ENCODE measurements around the gene RP9. TPM values are rescaled to one million over a fixed set of nuclear protein-coding genes. Genes with fewer than 3 reads are reported as not detected.
"Not testable (repeated sequence)": the region's sequence is repeated elsewhere in the genome, so short reads cannot be mapped to it uniquely, and the experiment has no call there.

Gene RP9
- total RNA-seq, 4 donors from 2014 or later: 4.7 to 11.7 (median 10.1) TPM

DNA sequence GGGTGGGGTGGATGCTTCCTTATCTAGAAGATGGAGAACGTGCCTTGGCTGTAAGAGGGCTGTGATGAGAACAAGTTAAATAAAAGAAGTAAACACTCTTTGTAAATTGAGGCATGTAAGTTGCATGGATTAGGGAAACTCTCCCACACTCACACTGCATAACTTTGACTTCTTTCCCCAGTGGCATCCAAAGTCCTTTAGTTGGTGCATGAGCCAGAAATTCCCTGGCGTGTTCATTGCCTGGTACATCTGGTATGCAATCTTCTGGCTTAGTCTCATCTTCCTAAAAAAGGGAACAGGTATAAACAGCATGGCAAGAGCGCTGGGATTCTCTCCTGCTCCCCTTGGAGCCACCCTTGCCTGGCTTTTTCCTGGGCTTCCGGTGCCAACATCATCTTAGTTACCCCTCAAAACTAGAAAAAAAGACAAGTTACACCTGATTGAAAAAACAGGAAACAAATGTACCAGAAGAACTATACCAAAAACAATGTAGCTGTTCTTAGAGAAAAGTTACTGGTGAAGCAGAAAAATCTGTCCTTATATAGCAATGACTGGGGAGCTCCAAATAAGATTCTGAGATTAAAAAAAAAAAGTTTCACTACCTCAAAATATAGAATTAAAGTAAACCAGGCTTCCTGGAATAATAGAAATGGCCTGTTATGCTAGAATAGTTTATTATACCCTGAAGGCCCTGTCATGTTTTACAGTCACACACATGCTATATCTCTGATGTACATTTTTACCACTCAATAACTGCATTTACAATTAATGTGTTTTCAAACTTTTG is 9.9 kb downstream of the RP9 start:
- no peak for ATAC-seq
- TF ChIP-seq, protein P1, sequence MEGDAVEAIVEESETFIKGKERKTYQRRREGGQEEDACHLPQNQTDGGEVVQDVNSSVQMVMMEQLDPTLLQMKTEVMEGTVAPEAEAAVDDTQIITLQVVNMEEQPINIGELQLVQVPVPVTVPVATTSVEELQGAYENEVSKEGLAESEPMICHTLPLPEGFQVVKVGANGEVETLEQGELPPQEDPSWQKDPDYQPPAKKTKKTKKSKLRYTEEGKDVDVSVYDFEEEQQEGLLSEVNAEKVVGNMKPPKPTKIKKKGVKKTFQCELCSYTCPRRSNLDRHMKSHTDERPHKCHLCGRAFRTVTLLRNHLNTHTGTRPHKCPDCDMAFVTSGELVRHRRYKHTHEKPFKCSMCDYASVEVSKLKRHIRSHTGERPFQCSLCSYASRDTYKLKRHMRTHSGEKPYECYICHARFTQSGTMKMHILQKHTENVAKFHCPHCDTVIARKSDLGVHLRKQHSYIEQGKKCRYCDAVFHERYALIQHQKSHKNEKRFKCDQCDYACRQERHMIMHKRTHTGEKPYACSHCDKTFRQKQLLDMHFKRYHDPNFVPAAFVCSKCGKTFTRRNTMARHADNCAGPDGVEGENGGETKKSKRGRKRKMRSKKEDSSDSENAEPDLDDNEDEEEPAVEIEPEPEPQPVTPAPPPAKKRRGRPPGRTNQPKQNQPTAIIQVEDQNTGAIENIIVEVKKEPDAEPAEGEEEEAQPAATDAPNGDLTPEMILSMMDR (IDR thresholded peaks at IDR 0.05): no peak
- TF ChIP-seq POLR2A (IDR thresholded peaks at IDR 0.05) (no peak), POLR2AphosphoS5 (IDR thresholded peaks at IDR 0.05) (no peak), EP300 (IDR thresholded peaks at IDR 0.05) (no peak)
- 30 to 81% methylated on average over 3 of the region's 4 CpGs for WGBS, 2 donors (ENCODE audit: low coverage in 1 of 2)

DNA sequence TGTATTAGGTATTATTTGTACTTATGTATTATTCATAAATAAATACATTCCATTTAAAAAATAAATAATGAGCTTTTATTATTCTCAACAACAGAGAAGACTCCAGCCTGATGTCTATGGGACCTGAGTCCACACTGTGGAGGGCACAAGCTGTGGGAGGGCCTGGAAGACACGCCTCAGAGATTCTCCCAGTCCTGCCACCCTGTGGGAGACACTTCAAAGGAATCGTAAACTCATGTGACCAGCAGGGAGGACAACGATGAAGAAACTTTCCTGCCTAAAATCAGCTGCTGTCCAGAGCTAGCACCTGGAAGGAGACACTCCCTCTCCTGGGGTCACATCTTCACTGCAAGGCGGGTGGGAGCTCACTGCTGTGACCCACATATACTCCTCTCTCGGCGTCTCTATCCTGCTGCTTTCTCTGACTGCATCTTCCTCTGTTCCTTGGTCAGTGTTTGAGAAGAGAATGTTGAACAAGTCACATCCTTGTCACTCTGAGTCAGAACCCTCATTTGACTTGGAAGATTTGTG is 14.4 kb downstream of the RP9 start:
- WGBS, 2 donors (ENCODE audit: low coverage in 1 of 2): 50 to 66% methylated on average over 2 to 3 of the region's 6 CpGs
- H3K36me3 ChIP-seq: peaks cover 3 to 71% of the 10 kb centered on the region in 2 donors
- not testable (repeated sequence) for H3K4me3 ChIP-seq, H3K4me1 ChIP-seq, H3K9me3 ChIP-seq, ATAC-seq, H3K27ac ChIP-seq, H3K27me3 ChIP-seq

More for the DNA sequence above, 9.9 kb downstream of the RP9 start:
- no peaks in the 10 kb centered on the region for H3K4me1 ChIP-seq
- no peak overlapping the region for H3K27ac ChIP-seq
- peaks cover 3 to 98% of the 10 kb centered on the region in 2 donors for H3K36me3 ChIP-seq
- H3K4me3 ChIP-seq: no peak overlapping the region
- no peaks in the 10 kb centered on the region for H3K9me3 ChIP-seq
- H3K27me3 ChIP-seq: no peaks in the 10 kb centered on the region

DNA sequence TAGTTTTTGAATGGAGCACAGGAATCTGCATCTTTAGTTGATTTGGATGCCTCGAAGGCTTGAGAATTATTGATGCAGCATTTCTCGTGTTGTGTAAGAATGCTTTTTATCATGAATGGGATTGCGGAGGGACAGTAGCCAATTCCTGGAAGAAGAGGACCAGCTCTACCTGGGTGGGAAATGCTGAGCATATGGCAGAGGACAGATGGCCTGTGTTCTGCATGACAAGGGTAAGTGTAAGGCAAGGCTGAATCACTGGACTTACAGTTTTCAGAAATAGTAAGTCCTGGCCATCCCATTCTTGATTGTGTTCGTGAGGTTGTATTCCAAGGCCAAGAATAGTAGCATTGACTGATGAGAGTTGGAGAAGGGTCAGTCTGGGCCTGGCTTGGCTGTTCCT is 15.9 kb downstream of the RP9 start:
- Histone ChIP-seq H3K27ac (no peak overlapping the region), H3K27me3 (no peaks in the 10 kb centered on the region), H3K36me3 (peaks cover 3 to 55% of the 10 kb centered on the region in 2 donors), H3K4me3 (no peak overlapping the region), H3K9me3 (no peaks in the 10 kb centered on the region), H3K4me1 (no peaks in the 10 kb centered on the region)
- ATAC-seq: no peak
- TF ChIP-seq POLR2A (IDR thresholded peaks at IDR 0.05): no peak
- TF ChIP-seq EP300 (IDR thresholded peaks at IDR 0.05): no peak
- TF ChIP-seq, protein P1 (IDR thresholded peaks at IDR 0.05): no peak
- TF ChIP-seq POLR2AphosphoS5 (IDR thresholded peaks at IDR 0.05): no peak
- 76 to 83% methylated on average over 3 to 4 of the region's 4 CpGs for WGBS, 2 donors (ENCODE audit: low coverage in 1 of 2)

DNA sequence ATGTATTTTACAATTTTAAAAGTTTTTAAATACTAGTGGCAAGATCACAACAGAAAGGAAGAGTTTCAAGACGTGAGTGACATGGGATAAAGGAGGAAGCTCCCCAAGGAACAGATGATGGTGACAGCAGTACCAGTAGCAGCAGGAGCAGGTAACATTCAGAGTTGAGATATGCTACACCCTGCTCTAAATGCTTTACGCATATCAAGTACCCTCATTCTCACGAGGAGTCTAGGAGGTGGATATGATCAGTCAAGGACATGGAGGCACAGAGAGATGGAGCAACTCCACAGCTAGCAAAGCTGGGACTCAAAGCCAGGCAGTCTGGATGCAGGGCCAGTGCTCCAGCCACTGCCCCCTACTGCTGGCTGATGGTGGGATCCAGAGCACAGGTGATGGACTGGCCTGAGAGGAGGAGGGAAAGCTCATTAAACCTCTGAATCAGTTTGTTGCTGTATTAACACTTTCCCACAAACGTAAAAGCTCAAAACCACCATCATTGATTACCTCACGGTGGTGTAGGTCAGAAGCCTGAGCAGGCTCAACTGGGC is 17.5 kb downstream of the RP9 start:
- H3K27me3 ChIP-seq: no peaks in the 10 kb centered on the region
- H3K9me3 ChIP-seq: no peaks in the 10 kb centered on the region
- peaks cover 2 to 40% of the 10 kb centered on the region in 2 donors for H3K36me3 ChIP-seq
- TF ChIP-seq POLR2A (IDR thresholded peaks at IDR 0.05) (no peak), EP300 (IDR thresholded peaks at IDR 0.05) (no peak), POLR2AphosphoS5 (IDR thresholded peaks at IDR 0.05) (no peak)
- TF ChIP-seq, protein P1 (IDR thresholded peaks at IDR 0.05): no peak
- no peak for ATAC-seq
- no peaks in the 10 kb centered on the region for H3K4me1 ChIP-seq
- H3K4me3 ChIP-seq: no peak overlapping the region
- H3K27ac ChIP-seq: no peak overlapping the region
- WGBS, 2 donors (ENCODE audit: low coverage in 1 of 2): 77 to 88% methylated on average over 3 to 4 of the region's 5 CpGs

DNA sequence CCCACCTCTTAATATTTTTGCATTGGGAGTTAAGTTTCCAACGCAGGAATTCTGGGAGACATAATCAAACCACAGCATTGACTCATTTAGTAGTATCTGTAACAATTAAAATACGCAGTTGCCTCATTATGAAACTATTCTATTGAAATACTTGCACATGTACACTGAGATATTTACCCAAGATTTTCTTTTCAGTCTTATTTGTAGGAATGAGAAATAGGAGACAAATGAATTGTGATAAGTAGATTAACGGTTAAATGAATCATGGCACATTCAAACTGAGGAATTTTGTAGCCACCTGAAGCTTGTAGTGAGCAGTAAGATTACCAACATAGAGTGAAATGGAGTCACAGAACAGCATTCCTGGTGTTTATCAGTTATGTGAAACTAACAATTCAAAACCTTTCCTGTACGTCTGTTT is 18.1 kb downstream of the RP9 start:
- no peak for ATAC-seq
- 83 to 92% methylated on average over 4 of the region's 4 CpGs for WGBS, 2 donors (ENCODE audit: low coverage in 1 of 2)
- no peaks in the 10 kb centered on the region for H3K27me3 ChIP-seq
- no peak for TF ChIP-seq POLR2AphosphoS5 (IDR thresholded peaks at IDR 0.05)
- TF ChIP-seq, protein P1 (IDR thresholded peaks at IDR 0.05): no peak
- no peak for TF ChIP-seq EP300 (IDR thresholded peaks at IDR 0.05)
- TF ChIP-seq POLR2A (IDR thresholded peaks at IDR 0.05): no peak
- H3K27ac ChIP-seq: no peak overlapping the region
- no peak overlapping the region for H3K4me3 ChIP-seq
- peaks cover 0 to 34% of the 10 kb centered on the region in 2 donors for H3K36me3 ChIP-seq
- H3K9me3 ChIP-seq: no peaks in the 10 kb centered on the region
- H3K4me1 ChIP-seq: no peaks in the 10 kb centered on the region

All from gastroesophageal sphincter (tissue), 4 donors.